Uterus (tissue), 4 donors: ENCODE measurements around the gene CLMP. TPM values are rescaled to one million over a fixed set of nuclear protein-coding genes. Genes with fewer than 3 reads are reported as not detected.
"Not testable (repeated sequence)": the region's sequence is repeated elsewhere in the genome, so short reads cannot be mapped to it uniquely, and the experiment has no call there.

Experiments used
- DNase-seq, 2 donors: peaks; one replicate each; pipeline ENCODE4 v3.0.0-alpha.2; 2019 to 2020
- H3K27ac ChIP-seq, 2 donors: fragments of 200-600 bp; sonication (generic); 1 replicate in 1 of 2; 2 replicates in 1 of 2; pipeline ENCODE4 v1.5.1; 2016 to 2018
- H3K27me3 ChIP-seq, 2 donors: fragments of 200-600 bp; sonication (generic); one replicate each; pipeline ENCODE4 v1.5.1; 2018 to 2019; ENCODE audit warnings: control low read depth in 1 of 2
- H3K36me3 ChIP-seq, 2 donors: fragments of 200-600 bp; sonication (generic); one replicate each; pipeline ENCODE4 v1.5.1; 2019; ENCODE audit warnings: control low read depth in 1 of 2
- H3K4me1 ChIP-seq, 2 donors: fragments of 200-600 bp; sonication (generic); one replicate each; pipeline ENCODE4 v1.5.1; 2018 to 2019; ENCODE audit warnings: control low read depth in 1 of 2
- H3K4me3 ChIP-seq, 2 donors: fragments of 200-600 bp; sonication (generic); 1 replicate in 1 of 2; 2 replicates in 1 of 2; pipeline ENCODE4 v1.5.1; 2018 to 2019; ENCODE audit warnings: mild to moderate bottlenecking in 1 of 2
- H3K9me3 ChIP-seq, 2 donors: fragments of 200-600 bp; sonication (generic); one replicate each; pipeline ENCODE4 v1.5.1; 2019; ENCODE audit warnings: control low read depth in 1 of 2
- POLR2A ChIP-seq, 2 donors: fragments of 450-650 bp; IDR thresholded peaks; one replicate each; pipeline ENCODE4 v1.6.1; 2016; ENCODE audit warnings: antibody characterized with exemption in 2 of 2, mild to moderate bottlenecking in 1 of 2, moderate library complexity in 1 of 2
- intact Hi-C: fragments of 100-400 bp; cut with DNase I; formaldehyde crosslinking; loops from one replicate; pipeline ENCODE4 v1.15.1; 2023; ENCODE audit warnings: low total_unique reads
- total RNA-seq, 4 donors: library from RNA; depleted of rRNA in 3 of 4; stranded (reverse); fragments of >200 nt in 3 of 4; gene quantifications; one replicate each; pipeline versions ENCODE4 v1.1.0 to v1.2.4, GENCODE V29; 2014 to 2023
- TF ChIP-seq, protein P1 (sequence below), 4 experiments: fragments of 200-600 bp in 2 of 4; fragments of 450-650 bp in 2 of 4; sonication (generic) in 2 of 4; IDR thresholded peaks; one replicate each; pipeline ENCODE4 v1.5.1; 2016 to 2019; ENCODE audit warnings: antibody characterized with exemption in 4 of 4, mild to moderate bottlenecking in 2 of 4, moderate library complexity in 1 of 4
- donor health status: DM: yes; HTN: yes; CAD: no.

The CLMP gene
- total RNA-seq, 4 donors from 2014 or later: 51.6 to 143 (median 95.7) TPM

DNA sequence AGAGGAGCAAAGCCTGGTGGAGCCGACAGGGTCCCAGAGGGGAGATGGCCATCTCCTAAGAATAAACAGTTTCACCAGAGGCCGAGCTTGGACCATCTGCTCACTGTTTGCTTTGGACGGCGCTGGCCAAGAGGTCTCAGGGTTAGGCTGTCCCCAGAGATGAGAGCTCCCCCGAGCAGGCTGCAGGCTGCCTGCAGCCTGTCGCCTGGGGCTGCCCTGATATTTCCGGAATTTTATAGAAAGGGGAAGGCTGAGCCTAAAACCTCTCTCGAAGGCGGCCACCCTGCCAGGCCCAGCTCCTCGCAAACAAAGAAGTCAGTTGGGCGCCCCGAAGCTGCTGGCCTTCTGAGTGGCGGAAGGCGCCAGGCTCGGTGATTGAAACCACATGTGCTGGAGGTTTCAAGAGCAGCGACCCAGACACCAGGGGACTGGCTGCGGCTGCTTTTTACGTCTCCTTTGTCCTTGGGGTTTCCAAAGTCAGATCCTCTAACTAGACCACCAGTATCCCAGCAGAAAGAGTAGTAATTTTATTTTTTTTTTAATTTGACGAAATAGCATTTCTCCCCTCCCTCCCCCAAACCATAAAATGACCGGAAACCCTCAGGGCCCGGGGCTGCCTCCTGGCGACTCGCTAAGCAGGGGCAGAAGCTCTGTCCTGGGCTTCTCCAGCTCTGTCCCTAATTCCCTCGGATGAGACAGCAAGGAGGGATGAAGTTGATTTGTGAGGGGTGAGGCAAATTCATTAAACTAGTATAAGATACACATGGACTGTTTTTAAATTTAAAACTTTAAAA lies 57.4 kb downstream of the CLMP start:
- intact Hi-C loops: no loop called here
- Histone ChIP-seq H3K27me3 (no peaks in the 10 kb centered on the region), H3K4me1 (no peaks in the 10 kb centered on the region), H3K27ac (peak overlapping the region; percentile 75 to 78), H3K4me3 (peak overlapping the region in 1 of 2 donors; percentile 15), H3K9me3 (no peaks in the 10 kb centered on the region), H3K36me3 (no peaks in the 10 kb centered on the region)
- DNase-seq: peak; percentile 74 to 79
- no peak for TF ChIP-seq POLR2A (IDR thresholded peaks at IDR 0.05)
- TF ChIP-seq, protein P1, sequence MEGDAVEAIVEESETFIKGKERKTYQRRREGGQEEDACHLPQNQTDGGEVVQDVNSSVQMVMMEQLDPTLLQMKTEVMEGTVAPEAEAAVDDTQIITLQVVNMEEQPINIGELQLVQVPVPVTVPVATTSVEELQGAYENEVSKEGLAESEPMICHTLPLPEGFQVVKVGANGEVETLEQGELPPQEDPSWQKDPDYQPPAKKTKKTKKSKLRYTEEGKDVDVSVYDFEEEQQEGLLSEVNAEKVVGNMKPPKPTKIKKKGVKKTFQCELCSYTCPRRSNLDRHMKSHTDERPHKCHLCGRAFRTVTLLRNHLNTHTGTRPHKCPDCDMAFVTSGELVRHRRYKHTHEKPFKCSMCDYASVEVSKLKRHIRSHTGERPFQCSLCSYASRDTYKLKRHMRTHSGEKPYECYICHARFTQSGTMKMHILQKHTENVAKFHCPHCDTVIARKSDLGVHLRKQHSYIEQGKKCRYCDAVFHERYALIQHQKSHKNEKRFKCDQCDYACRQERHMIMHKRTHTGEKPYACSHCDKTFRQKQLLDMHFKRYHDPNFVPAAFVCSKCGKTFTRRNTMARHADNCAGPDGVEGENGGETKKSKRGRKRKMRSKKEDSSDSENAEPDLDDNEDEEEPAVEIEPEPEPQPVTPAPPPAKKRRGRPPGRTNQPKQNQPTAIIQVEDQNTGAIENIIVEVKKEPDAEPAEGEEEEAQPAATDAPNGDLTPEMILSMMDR (IDR thresholded peaks at IDR 0.05): peak in 1 of 4 experiments; percentile 18

DNA sequence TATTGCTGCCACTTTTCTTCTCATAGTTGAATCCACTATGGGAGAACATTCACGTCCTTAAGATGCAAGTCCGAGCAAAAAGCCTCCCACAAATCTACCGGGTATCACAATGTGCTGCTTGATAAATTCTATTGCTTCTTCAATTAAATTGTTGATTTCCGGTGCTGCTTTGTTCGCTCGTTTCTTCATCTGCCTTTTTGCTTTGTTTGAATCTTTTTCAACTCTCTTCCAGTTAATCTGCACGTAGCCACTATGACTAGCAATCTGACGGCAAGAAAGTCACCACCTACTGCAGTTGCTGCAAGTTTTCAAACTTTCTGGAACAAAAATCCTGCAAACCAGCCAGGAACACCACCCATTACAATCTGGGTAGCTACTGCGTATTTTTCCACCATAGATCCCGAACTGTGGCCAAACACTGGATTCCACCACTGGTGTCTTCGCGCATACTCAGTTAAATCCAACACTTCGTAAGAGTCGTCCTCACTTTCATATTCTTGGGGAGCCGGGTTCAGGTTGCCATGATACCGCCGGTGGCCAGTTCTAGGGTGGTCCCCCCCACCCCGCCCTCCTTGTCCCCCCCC lies 59.1 kb downstream of the CLMP start:
- no peak for TF ChIP-seq POLR2A (IDR thresholded peaks at IDR 0.05)
- TF ChIP-seq, protein P1 (IDR thresholded peaks at IDR 0.05): no peak
- no peak overlapping the region for H3K4me3 ChIP-seq
- no peaks in the 10 kb centered on the region for H3K27me3 ChIP-seq
- no peaks in the 10 kb centered on the region for H3K9me3 ChIP-seq
- no peaks in the 10 kb centered on the region for H3K4me1 ChIP-seq
- no peaks in the 10 kb centered on the region for H3K36me3 ChIP-seq
- H3K27ac ChIP-seq: no peak overlapping the region
- intact Hi-C loops: no loop called here
- no peak for DNase-seq

DNA sequence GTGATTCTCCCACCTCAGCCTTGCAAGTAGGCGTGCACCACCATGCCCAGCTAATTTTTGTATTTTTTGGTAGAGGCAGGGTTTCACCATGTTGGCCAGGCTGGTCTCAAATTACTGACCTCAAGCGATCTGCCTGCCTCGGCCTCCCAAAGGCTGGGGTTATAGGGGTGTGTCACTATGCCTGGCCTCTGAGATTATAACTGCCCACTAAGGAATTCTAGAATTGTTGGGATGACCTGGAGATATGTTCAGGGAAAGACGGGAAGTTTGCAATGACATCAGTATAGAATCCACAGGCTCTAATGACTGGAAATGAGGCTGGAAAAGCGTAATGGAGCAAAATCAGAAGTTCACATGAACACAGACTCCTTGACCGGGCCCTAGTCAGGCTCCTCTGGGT lies 62.2 kb downstream of the CLMP start:
- TF ChIP-seq POLR2A (IDR thresholded peaks at IDR 0.05): no peak
- H3K4me1 ChIP-seq: no peaks in the 10 kb centered on the region
- intact Hi-C loops: no loop called here

DNA sequence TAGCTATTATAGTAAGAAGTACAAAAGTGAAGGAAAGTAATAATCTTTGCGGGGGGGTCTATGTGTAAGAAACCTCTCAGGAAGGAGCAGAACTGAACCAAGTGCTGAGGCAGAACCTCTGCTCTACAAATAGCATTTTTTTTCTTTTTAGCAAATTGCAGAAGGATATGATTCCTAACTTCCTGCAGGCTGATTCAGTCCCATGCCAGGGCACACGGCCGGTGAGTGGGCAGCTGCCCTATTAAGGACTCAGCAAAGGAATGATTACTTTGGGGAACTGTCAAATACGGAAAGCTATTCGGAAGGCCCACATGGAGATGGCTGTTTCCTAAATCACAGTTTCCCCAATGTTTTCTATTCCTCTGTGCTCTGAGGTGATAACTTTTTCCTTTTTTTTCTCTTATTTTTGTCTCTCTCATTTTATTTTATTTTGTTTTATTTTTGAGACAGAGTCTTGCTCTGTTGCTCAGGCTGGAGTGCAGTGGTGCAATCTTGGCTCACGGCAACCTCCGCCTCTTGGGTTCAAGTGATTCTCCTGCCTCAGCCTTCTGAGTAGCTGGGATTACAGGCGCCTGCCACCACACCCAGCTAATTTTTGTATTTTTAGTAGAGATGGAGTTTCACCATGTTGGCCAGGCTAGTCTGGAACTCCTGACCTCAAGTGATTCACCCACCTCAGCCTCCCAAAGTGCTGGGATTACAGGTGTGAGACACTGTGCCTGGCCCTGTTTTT lies 62.8 kb downstream of the CLMP start:
- H3K36me3 ChIP-seq, H3K27me3 ChIP-seq, intact Hi-C loops, H3K9me3 ChIP-seq, H3K27ac ChIP-seq, H3K4me1 ChIP-seq, H3K4me3 ChIP-seq, DNase-seq: not testable (repeated sequence)

More for the DNA sequence above, 62.2 kb downstream of the CLMP start:
- H3K36me3 ChIP-seq: no peaks in the 10 kb centered on the region
- DNase-seq: no peak
- no peak overlapping the region for H3K27ac ChIP-seq
- no peaks in the 10 kb centered on the region for H3K9me3 ChIP-seq
- H3K4me3 ChIP-seq: no peak overlapping the region
- H3K27me3 ChIP-seq: no peaks in the 10 kb centered on the region

DNA sequence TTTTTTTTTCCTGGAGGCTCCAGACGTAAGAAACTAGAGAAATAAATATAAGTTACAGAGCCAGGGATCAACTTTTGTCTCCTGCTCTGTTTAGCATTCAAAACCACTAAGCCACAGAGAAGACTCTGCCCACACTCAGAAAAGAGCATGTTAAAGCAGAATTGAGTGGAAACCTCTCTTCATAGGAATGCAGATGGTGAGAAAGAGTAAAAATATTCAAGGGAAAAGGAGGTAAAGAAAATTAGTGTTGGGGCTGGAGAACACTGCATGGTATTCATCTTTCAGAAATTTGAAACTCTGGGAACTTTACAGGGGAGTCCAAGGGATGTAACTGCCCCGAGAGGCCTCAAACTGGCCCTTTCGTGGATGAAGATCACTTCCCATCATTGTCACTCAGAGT lies 65.1 kb downstream of the CLMP start:
- H3K36me3 ChIP-seq: no peaks in the 10 kb centered on the region
- H3K9me3 ChIP-seq: no peaks in the 10 kb centered on the region
- TF ChIP-seq, protein P1 (IDR thresholded peaks at IDR 0.05): no peak
- TF ChIP-seq POLR2A (IDR thresholded peaks at IDR 0.05): no peak
- H3K27me3 ChIP-seq: no peaks in the 10 kb centered on the region
- H3K4me1 ChIP-seq: no peaks in the 10 kb centered on the region
- H3K27ac ChIP-seq: peak overlapping the region in 1 of 2 donors; percentile 57
- no peak overlapping the region for H3K4me3 ChIP-seq
- intact Hi-C loops: no loop called here
- no peak for DNase-seq

DNA sequence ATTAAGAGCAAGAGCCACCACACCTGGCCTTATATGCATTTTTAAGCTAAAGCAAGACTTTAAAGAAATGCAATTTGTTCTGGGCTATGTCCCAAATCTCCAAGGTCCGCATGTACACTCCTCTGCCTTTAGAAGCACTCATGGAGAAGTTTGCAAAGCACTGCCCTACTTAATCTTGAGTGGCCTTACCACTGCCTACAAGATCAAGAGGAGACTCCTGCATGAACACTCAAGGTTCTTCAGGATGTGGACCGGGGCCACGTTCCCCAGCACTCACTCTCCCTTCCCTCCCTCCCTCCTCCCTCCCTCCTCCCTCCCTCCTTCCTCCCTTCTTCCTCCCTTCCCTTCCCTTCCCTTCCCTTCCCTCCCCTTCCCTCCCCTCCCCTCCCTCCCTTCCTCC lies 69.9 kb downstream of the CLMP start:
- intact Hi-C loops: no loop called here
- no peak overlapping the region for H3K27ac ChIP-seq

More for the DNA sequence above, 69.9 kb downstream of the CLMP start:
- Histone ChIP-seq H3K9me3 (no peaks in the 10 kb centered on the region), H3K36me3 (no peaks in the 10 kb centered on the region), H3K27me3 (no peaks in the 10 kb centered on the region), H3K4me3 (no peak overlapping the region), H3K4me1 (no peaks in the 10 kb centered on the region)
- DNase-seq: no peak
- TF ChIP-seq, protein P1 (IDR thresholded peaks at IDR 0.05): no peak
- no peak for TF ChIP-seq POLR2A (IDR thresholded peaks at IDR 0.05)
